GM18951 (cell line): ENCODE data around the gene FLVCR1.

Experiments
- POLR2A ChIP-seq: IDR thresholded peaks from 4 replicates; pipeline ENCODE4 v1.6.1; 2011; ENCODE audit warnings: mild to moderate bottlenecking; ENCODE audit not compliant: insufficient read length, insufficient read depth; ENCODE audit errors: extremely low read depth
- in situ Hi-C: fragments of 300-500 bp; cut with MboI; formaldehyde crosslinking; loops from one replicate; pipeline ENCODE4 v1.12.0; 2022; ENCODE audit warnings: low sequenced_read_pairs, mixed read lengths, inconsistent platforms; ENCODE audit not compliant: unreplicated experiment

FLVCR1 gene

GRCh38 chr1:212914789-212915188, 56.7 kb downstream of the FLVCR1 start:
- no peak for TF ChIP-seq POLR2A
- in situ Hi-C loops: no loop called here

DNA sequence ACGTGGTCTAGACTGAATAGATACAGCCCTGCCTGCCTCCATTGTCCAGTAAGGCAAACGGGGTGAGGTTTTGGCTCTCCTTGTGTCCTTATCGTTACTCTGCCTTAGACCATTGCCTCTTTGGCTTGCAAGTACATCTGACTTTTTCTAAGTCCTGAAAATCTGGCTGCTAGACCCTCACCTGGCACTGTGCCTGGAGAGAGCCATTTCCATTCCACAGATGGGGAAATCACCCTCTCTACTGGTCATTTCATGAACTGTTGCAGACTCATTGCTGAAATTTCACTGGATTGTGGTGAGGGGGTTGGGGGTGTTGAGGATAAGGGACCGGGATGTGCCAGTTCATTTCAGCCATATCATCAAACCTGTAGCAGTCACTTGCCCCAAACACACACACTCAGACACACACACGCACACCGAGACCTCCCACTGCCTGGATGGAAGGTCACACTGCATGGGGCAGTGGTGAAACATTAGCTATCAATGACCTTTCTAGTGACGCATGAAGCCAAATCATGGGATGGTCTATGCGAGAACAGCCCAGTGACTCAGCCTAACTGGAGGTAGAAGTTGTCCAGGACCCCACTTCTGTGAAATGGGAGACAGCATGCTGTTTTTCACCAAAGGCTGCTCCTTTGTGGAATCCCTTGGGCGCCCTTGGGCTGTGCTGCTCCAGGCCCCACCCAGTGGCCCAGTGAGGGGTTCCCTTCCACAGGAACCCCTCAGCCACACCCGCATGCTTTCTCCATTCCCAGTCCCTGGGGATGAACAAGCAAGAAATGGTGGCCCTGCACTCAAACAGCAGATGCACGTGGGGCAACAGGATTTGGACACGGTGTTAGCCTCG, 57.4 kb downstream of the FLVCR1 start:
- no peak for TF ChIP-seq POLR2A
- in situ Hi-C loops: no loop called here

DNA sequence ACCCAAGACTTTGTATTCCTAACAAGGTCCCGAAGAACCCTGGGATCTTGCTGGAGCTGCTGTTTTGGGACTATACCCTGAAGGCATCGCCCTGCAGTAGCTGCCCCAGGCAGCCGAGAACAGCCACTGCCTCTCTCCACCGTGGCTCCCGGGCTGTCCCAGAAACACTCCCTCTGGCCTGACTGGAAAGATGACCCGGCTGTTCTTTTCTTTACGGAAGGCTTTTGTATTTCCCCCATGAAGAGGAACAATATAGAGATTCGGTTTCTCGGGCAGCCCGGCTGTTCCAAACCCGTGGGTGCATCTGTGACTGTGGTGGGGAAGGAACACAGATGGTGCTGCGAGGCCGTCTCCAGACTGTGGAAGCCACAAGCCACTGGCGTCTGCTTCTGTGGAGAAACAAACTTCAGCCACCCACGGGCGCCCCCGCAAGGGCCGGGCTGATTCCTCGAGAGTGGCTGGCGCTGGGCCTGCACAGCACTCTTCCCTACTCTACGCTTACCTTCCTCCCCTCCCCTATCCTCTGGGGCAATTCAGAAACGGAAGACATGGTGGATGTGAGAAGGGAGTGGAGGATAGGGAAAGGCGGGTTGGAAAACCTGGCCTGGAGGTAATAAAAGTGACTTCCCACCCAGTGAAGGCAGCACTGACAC, 58.5 kb downstream of the FLVCR1 start:
- in situ Hi-C loops: no loop called here
- TF ChIP-seq POLR2A: no peak

- TF ChIP-seq POLR2A: no peak
- in situ Hi-C loops: no loop called here
Measured at GRCh38 chr1:212917134-212917485, 59.0 kb downstream of the FLVCR1 start.

DNA sequence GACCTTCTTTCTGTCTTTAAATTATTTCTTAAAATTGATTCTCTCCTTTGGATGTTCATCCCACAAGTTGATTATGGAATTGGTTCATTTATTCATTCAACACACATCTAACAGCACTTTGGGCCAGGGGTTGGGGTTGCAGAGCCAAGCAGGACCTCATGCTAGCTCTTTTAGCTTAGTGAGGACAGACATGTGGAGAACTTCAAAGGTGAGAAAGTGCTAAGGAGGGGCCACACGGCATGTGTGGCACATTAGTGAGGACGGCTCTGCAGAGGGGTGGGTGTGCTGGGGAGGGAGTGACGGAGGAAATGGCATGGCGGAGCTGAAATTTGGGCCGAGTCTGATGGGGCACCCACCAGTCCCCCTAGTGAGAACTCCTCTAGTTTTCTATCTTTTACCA, 59.8 kb downstream of the FLVCR1 start:
- in situ Hi-C loops: no loop called here
- no peak for TF ChIP-seq POLR2A

DNA sequence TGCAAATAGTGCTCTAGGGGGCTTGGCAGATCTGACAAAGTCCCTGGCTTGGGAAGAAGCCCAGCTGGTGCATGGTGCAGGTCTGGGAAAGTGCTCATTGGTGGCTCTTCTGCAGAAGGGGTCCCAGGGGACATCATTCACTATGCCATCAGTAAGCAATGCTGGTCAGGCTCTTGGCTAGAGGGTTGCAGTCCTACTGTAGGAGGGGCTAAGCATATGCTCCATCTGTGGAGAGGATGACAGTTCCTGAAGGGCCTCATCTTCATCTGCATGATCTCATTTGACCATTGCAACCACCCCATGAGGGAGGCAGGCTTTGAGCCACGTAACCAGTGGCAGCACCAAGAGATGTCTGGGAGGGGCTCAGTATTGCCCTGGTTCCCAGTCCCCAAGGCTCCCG, 60.7 kb downstream of the FLVCR1 start:
- in situ Hi-C loops: no loop called here
- no peak for TF ChIP-seq POLR2A

- in situ Hi-C loops: no loop called here
Measured at GRCh38 chr1:212920246-212920645, 62.2 kb downstream of the FLVCR1 start.

GRCh38 chr1:212920896-212921295, 62.8 kb downstream of the FLVCR1 start:
- in situ Hi-C loops: no loop called here
- no peak for TF ChIP-seq POLR2A

More at GRCh38 chr1:212920246-212920645, 62.2 kb downstream of the FLVCR1 start:
- no peak for TF ChIP-seq POLR2A

DNA sequence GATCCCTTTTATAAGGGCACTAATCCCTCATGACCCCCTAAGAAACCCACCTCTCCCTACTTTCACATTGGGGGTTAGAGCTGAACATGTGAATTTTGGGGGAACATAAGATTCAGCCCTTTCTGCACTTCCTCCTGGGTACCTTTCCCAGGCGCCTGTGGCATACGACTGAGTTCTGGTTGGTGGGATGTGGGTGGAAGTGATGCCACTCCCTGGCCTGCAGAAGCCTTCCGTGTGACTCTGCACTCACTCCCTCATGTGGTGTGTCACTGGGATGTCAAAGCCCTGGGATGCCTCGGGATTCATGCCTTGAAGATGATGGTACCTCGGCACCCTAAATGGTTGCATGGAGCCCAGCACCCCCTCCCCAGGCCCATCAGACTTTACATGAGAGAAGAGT, 63.9 kb downstream of the FLVCR1 start:
- in situ Hi-C loops: no loop called here

GRCh38 chr1:212926372-212926771, 68.3 kb downstream of the FLVCR1 start:
- in situ Hi-C loops: no loop called here
- no peak for TF ChIP-seq POLR2A

More for the DNA sequence above, 63.9 kb downstream of the FLVCR1 start:
- no peak for TF ChIP-seq POLR2A

- in situ Hi-C loops: no loop called here
- no peak for TF ChIP-seq POLR2A
Measured at GRCh38 chr1:212928323-212929291, 70.5 kb downstream of the FLVCR1 start.

DNA sequence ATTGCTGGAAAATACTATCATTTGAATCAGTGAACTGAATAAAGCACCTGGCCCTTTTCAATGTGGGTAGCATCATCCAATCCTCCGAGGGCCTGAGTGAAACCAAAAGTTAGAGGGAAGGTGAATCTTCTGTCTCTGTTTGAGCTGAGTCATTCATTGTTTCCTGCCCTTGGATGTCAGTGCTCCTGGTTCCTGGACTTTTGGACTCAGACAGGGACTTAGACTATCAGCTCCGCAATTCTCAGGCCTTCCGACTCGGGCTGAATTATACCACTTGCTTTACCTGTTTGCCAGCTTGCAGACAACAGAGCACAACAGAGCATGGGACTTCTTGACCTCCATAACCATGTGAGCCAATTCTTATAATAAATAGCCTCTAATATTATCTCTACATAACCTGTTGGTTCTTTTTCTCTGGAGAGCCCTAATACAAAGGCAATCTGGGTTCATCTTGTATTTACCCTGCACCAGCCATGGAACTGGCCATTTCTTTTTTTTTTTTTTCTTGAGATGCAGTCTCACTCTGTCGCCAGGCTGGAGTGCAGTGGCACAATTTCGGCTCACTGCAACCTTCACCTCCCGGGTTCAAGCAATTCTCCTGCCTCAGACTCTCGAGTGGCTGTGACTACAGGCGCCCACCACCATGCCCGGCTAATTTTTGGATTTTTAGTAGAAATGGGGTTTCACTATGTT, 73.1 kb downstream of the FLVCR1 start:
- TF ChIP-seq POLR2A: no peak
- in situ Hi-C loops: no loop called here

- in situ Hi-C loops: no loop called here
- TF ChIP-seq POLR2A: no peak
Measured at GRCh38 chr1:212933815-212934471, 75.9 kb downstream of the FLVCR1 start.
